ENCODE measurements around the gene CATSPERD. TPM values are rescaled to one million over a fixed set of nuclear protein-coding genes. Genes with fewer than 3 reads are reported as not detected.
"Not testable (repeated sequence)": the region's sequence is repeated elsewhere in the genome, so short reads cannot be mapped to it uniquely, and the experiment has no call there.

CATSPERD gene
- total RNA-seq, 3 donors from 2014 or later = not detected

DNA sequence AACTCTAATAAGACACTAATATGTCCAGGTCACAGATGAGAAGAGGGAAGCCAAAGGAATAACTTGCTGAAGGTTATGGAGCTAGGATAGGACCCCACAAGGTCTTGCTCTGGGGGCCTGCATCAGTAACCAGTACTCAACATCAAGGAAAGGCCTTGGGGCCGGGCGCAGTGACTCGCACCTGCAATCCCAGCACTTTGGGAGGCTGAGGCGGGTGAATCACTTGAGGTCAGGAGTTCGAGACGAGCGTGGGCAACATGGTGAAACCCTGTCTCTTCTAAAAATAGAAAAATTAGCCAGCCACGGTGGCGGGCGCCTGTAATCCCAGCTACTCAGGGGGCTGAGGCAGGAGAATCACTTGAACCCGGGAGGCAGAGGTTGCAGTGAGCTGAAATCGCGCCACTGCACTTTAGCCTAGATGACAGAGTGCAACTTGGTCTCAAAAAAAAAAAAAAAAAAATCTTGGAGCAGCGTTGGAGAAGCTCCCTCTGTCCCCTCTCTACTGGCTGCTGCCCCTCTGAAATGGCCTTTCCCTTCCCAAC, 2.3 kb upstream of the CATSPERD start:
- TF ChIP-seq POLR2AphosphoS5 (IDR thresholded peaks at IDR 0.05) (no peak), POLR2A (IDR thresholded peaks at IDR 0.05) (no peak)
- TF ChIP-seq, protein P1, sequence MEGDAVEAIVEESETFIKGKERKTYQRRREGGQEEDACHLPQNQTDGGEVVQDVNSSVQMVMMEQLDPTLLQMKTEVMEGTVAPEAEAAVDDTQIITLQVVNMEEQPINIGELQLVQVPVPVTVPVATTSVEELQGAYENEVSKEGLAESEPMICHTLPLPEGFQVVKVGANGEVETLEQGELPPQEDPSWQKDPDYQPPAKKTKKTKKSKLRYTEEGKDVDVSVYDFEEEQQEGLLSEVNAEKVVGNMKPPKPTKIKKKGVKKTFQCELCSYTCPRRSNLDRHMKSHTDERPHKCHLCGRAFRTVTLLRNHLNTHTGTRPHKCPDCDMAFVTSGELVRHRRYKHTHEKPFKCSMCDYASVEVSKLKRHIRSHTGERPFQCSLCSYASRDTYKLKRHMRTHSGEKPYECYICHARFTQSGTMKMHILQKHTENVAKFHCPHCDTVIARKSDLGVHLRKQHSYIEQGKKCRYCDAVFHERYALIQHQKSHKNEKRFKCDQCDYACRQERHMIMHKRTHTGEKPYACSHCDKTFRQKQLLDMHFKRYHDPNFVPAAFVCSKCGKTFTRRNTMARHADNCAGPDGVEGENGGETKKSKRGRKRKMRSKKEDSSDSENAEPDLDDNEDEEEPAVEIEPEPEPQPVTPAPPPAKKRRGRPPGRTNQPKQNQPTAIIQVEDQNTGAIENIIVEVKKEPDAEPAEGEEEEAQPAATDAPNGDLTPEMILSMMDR (IDR thresholded peaks at IDR 0.05) = no peak
- H3K27ac ChIP-seq = no peak overlapping the region
- DNase-seq (ENCODE audit: low spot score in 2 of 2) = no peak
- peaks cover 0 to 14% of the 10 kb centered on the region in 2 donors for H3K4me1 ChIP-seq
- H3K9me3 ChIP-seq = no peaks in the 10 kb centered on the region
- H3K4me3 ChIP-seq = peak overlapping the region in 1 of 3 donors; percentile 83
- intact Hi-C loops (cut with DNase I; ENCODE audit: low total_unique reads) = no loop called here
- no peaks in the 10 kb centered on the region for H3K36me3 ChIP-seq
- no peaks in the 10 kb centered on the region for H3K27me3 ChIP-seq

DNA sequence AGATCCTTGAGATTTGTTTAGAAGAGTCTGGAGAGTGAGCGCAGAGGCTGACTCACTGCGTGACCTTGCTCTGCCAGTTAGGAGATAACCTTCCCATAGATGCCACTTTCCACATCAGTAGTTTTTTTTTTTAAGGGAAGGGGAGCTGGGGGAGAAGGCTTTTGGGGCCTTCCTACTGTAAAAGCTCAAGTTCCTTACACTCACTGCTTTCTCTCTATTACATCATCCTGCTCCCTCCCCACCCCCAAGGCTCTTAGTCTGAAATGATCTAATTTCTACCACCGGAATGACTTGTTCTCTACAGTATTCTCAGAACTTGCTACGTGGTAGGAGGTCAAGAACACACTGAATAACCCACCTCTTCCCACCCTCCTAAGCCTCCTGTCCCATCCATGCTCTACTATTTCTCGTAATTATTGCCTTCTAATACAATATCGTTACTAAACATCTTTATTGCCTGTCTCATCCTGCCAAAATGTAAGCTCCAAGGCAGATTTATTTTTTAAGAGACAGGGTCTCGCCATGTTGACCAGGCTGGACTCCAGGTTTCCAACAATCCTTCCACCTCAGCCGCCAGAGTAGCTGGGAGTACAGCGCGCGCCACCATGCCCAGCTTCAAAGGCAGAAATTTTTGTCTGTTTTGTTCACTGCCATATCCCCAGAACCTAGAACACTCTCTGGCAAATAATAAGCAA, 1.7 kb upstream of the CATSPERD start:
- Histone ChIP-seq H3K36me3 (no peaks in the 10 kb centered on the region), H3K27ac (peak overlapping the region; percentile 95 to 97), H3K9me3 (no peaks in the 10 kb centered on the region), H3K4me1 (peaks cover 0 to 14% of the 10 kb centered on the region in 2 donors), H3K27me3 (no peaks in the 10 kb centered on the region), H3K4me3 (peak overlapping the region; percentile 83 to 99 (median 98))
- intact Hi-C loops (cut with DNase I; ENCODE audit: low total_unique reads) = no loop called here
- DNase-seq (ENCODE audit: low spot score in 2 of 2) = no peak
- TF ChIP-seq POLR2A (IDR thresholded peaks at IDR 0.05) (no peak), POLR2AphosphoS5 (IDR thresholded peaks at IDR 0.05) (no peak)
- TF ChIP-seq, protein P1 (IDR thresholded peaks at IDR 0.05) = no peak

DNA sequence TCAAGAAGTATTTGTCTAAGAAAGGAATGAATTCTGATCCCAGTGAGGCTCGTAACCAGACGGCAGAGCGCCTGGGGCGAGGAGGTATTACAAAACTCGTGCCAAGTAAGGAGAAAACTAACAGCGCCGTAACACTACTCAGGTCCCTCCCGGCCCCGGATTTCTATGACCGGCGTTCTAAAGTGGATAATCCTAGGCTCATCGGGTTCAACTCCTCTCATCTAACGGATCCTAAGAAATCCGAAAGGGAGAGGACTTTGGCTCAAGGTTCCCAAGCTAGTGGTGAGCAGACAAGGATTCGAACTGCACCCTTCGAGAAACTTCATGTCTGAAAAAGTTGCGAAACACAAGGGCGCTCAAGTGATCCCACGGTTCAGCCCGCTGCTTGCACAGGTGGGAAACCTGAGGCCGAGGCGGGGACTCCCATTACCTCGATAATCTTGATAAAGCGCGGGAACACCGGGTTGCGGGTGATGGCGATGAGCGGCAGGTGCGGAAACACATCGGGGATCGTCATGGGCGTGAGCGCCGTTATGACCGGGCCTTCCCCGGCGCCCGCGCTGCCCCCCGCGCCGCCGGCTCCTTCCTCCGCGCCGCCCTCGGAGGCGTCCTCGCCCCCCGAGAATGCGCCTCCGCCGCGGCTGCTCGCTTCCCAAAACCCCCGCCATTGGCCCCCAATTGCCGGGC, 1.0 kb upstream of the CATSPERD start:
- H3K36me3 ChIP-seq = no peaks in the 10 kb centered on the region
- DNase-seq (ENCODE audit: low spot score in 2 of 2) = peak in 1 of 2 donors; percentile 32
- peak overlapping the region; percentile 95 to 97 for H3K27ac ChIP-seq
- no peaks in the 10 kb centered on the region for H3K27me3 ChIP-seq
- no peaks in the 10 kb centered on the region for H3K9me3 ChIP-seq
- peaks cover 0 to 14% of the 10 kb centered on the region in 2 donors for H3K4me1 ChIP-seq
- TF ChIP-seq, protein P1 (IDR thresholded peaks at IDR 0.05) = no peak
- no peak for TF ChIP-seq POLR2AphosphoS5 (IDR thresholded peaks at IDR 0.05)
- TF ChIP-seq POLR2A (IDR thresholded peaks at IDR 0.05) = no peak
- intact Hi-C loops (cut with DNase I; ENCODE audit: low total_unique reads) = no loop called here
- H3K4me3 ChIP-seq = peak overlapping the region; percentile 83 to 99 (median 98)

DNA sequence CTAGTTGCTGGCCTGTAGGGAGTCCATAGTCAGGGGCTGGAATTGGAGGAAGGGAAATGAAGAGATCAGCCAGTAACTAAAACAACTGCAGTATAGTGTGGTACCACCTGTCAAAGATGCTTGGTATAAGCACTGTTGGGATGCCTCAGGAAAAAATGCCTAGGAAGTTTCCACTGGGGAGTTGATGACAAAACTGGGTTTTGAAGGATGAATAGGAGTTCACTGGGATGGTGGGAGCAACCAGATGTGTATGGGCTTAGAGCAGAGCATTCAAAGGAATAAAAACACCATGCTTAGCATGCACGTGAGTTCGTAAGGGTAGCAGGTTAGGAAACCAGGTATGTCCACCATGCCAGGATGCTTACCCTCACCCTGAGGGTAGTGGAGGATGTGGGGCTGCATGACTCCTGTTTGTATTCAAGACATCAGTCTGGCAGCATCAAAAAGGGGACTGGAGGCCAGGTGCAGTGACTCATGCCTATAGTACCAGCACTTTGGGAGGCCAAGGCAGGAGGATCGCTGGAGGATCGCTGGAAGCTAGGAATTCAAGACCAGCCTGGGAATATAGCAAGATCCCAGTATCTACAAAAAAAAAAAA, 7.1 kb downstream of the CATSPERD start:
- intact Hi-C loops (cut with DNase I; ENCODE audit: low total_unique reads) = loop anchor here (10.0 kb wide), 1 partner anchor 1363 kb away; no protein-coding TSS in a partner anchor
- H3K27ac ChIP-seq = no peak overlapping the region

DNA sequence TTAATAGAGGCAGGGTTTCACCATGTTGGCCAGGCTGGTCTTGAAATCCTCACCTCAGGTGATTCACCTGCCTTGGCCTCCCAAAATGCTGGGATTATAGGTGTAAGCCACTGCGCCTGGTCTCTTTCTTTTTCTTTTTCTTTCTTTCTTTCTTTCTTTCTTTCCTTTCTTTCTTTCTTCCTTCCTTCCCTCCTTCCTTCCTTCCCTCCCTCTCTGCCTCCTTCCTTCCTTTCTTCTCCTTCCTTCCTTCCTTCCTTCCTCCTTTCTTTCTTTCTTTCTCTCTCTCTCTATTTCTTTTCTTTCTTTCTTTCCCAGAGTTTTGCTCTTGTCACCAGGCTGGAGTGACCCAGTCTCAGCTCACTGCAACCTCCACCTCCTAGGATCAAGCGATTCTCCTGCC, 12.7 kb downstream of the CATSPERD start:
- H3K4me3 ChIP-seq; H3K27ac ChIP-seq; H3K4me1 ChIP-seq; intact Hi-C loops (cut with DNase I; ENCODE audit: low total_unique reads); H3K36me3 ChIP-seq; H3K27me3 ChIP-seq; DNase-seq (ENCODE audit: low spot score in 2 of 2): not testable (repeated sequence)
- H3K9me3 ChIP-seq = peaks cover 9 to 20% of the 10 kb centered on the region in 2 donors

More for the DNA sequence above, 7.1 kb downstream of the CATSPERD start:
- no peak for DNase-seq (ENCODE audit: low spot score in 2 of 2)
- H3K4me1 ChIP-seq = no peaks in the 10 kb centered on the region
- TF ChIP-seq, protein P1 (IDR thresholded peaks at IDR 0.05) = no peak
- TF ChIP-seq POLR2A (IDR thresholded peaks at IDR 0.05) = no peak
- no peak for TF ChIP-seq POLR2AphosphoS5 (IDR thresholded peaks at IDR 0.05)
- H3K36me3 ChIP-seq = no peaks in the 10 kb centered on the region
- H3K27me3 ChIP-seq = no peaks in the 10 kb centered on the region
- H3K9me3 ChIP-seq = peaks cover 9 to 20% of the 10 kb centered on the region in 2 donors
- H3K4me3 ChIP-seq = no peak overlapping the region

All from breast epithelium (tissue), 4 donors.